T-cell (primary cell): ENCODE results near the gene ZNF428. TPM values are rescaled to one million over a fixed set of nuclear protein-coding genes. Genes with fewer than 3 reads are reported as not detected.

Experiments
- ATAC-seq, 4 experiments: fragments of 200-7000 bp in 3 of 4; fragments of 150-1000 bp in 1 of 4; cut with Tn5 transposase; replicated peaks in 1 of 4; 1 replicate in 3 of 4; 2 replicates in 1 of 4; pipeline ENCODE4 v1.10.0; 2021; ENCODE audit warnings: moderate library complexity in 3 of 4, mild to moderate bottlenecking in 2 of 4, moderate number of reproducible peaks in 1 of 4
- CTCF ChIA-PET, 2 donors: fragments of 300-600 bp; sonication (Branson Sonifier 250); formaldehyde crosslinking; loops; one replicate each; lab custom pipeline; 2022; ENCODE audit warnings: antibody characterized with exemption in 2 of 2; lab: Charles Lee
- POLR2A ChIA-PET, 2 donors: fragments of 300-600 bp; sonication (Branson Sonifier 250); formaldehyde crosslinking; loops; one replicate each; lab custom pipeline; 2022; ENCODE audit warnings: antibody characterized with exemption in 2 of 2; lab: Charles Lee
- DNase-seq, 35 experiments: peaks; one replicate each; pipeline versions ENCODE4 v3.0.0 to v3.0.0-alpha.2; 2013 to 2023
- H3K27ac ChIP-seq: one replicate; pipeline ENCODE4 v1.5.1; 2013; ENCODE audit warnings: low read length
- H3K27me3 ChIP-seq, 2 experiments: replicated peaks in 1 of 2; 1 replicate in 1 of 2; 2 replicates in 1 of 2; pipeline versions ENCODE4 v1.6.1 to v1.7.0; 2013; ENCODE audit warnings: low read length in 1 of 2, mixed read lengths in 1 of 2; ENCODE audit not compliant: control insufficient read depth in 2 of 2, insufficient read depth in 2 of 2; ENCODE audit errors: extremely low read depth in 1 of 2
- H3K36me3 ChIP-seq, 2 donors: 1 replicate in 1 of 2; 2 replicates in 1 of 2; pipeline versions ENCODE4 v1.6.1 to v1.7.0; 2013; ENCODE audit warnings: low read length in 1 of 2; ENCODE audit not compliant: control insufficient read depth in 2 of 2, insufficient read depth in 1 of 2; ENCODE audit errors: extremely low read depth in 1 of 2
- H3K4me1 ChIP-seq, 2 experiments: 1 replicate in 1 of 2; 2 replicates in 1 of 2; pipeline versions ENCODE4 v1.6.1 to v1.7.0; 2013; ENCODE audit warnings: low read length in 2 of 2, mixed read lengths in 1 of 2; ENCODE audit not compliant: insufficient read depth in 2 of 2, control insufficient read depth in 1 of 2; ENCODE audit errors: extremely low read depth in 1 of 2
- H3K4me3 ChIP-seq, 2 donors: 1 replicate in 1 of 2; 2 replicates in 1 of 2; pipeline versions ENCODE4 v1.5.1 to v1.7.0; 2013; ENCODE audit warnings: mild to moderate bottlenecking in 2 of 2, low read length in 1 of 2, moderate library complexity in 1 of 2; ENCODE audit not compliant: control insufficient read depth in 1 of 2; ENCODE audit errors: extremely low read depth in 1 of 2
- H3K9me3 ChIP-seq: 2 replicates; pipeline ENCODE4 v1.7.0; 2013
- H3K27ac Mint-ChIP-seq, 2 donors: one replicate each; pipeline ENCODE4 v1.8.0; 2020 to 2021; ENCODE audit warnings: mild to moderate bottlenecking in 2 of 2, mixed read lengths in 2 of 2
- H3K27me3 Mint-ChIP-seq, 2 donors: one replicate each; pipeline ENCODE4 v1.8.0; 2021 to 2022; ENCODE audit warnings: mixed read lengths in 2 of 2
- H3K36me3 Mint-ChIP-seq: one replicate; pipeline ENCODE4 v1.8.0; 2021; ENCODE audit warnings: mixed read lengths
- H3K4me1 Mint-ChIP-seq, 3 donors: one replicate each; pipeline ENCODE4 v1.8.0; 2020 to 2022; ENCODE audit warnings: mixed read lengths in 3 of 3, mild to moderate bottlenecking in 1 of 3
- H3K4me3 Mint-ChIP-seq, 3 donors: one replicate each; pipeline ENCODE4 v1.8.0; 2020 to 2022; ENCODE audit warnings: mild to moderate bottlenecking in 3 of 3, mixed read lengths in 3 of 3, moderate library complexity in 3 of 3
- H3K9me3 Mint-ChIP-seq, 3 donors: one replicate each; pipeline ENCODE4 v1.8.0; 2020 to 2022; ENCODE audit warnings: mixed read lengths in 3 of 3
- WGBS: methylation state at CpG from one replicate; pipeline ENCODE4 v1.1.5; 2013; ENCODE audit warnings: missing lambda C conversion rate; ENCODE audit not compliant: insufficient coverage; 5-methylcytosine and 5-hydroxymethylcytosine counted together
- total RNA-seq, 35 experiments: library from RNA in 6 of 35; stranded (reverse) in 6 of 35; fragments of 120-200 nt in 1 of 35; gene quantifications; one replicate each; pipeline versions ENCODE4 v1.2.1 to v1.2.4 and lab custom pipeline; 2013 to 2026

ZNF428 gene
- total RNA-seq, 5 donors from 2014 or later (not counting 1 experiment from before 2014, with no cell fraction given), result 28.9 to 35.2 (median 34.5) TPM

DNA sequence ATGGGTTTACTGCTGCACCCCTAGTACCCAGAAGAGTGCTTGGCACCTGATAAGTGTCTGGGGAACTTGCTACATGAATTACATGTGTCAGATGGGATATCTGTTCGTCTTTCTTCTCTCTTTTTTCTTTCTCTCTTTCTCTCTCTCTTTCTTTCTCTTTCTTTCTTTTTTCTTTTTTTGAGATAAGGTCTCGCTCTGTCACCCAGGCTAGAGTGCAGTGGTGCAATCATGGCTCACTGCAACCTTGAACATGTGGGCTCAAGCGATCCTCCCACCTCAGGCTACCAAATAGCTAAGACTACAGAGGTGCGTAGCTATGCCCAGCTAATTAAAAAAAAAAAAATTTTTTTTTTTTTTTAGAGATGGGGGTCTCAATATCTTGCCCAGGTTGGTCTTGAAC is 14.1 kb upstream of the ZNF428 start:
- POLR2A ChIA-PET, result no interaction called here
- WGBS, result no CpG with 5 or more reads among the region's 4 CpGs
- H3K9me3 ChIP-seq, result no peaks in the 10 kb centered on the region
- H3K4me3 Mint-ChIP-seq, result no peak overlapping the region
- no peak overlapping the region for H3K27ac Mint-ChIP-seq
- H3K36me3 ChIP-seq, result no peaks in the 10 kb centered on the region
- no peak overlapping the region for H3K27ac ChIP-seq
- ATAC-seq, result no peak
- H3K4me3 ChIP-seq, result no peak overlapping the region
- H3K27me3 ChIP-seq, result peaks cover 4 to 51% of the 10 kb centered on the region in 2 experiments
- DNase-seq, result no peak
- CTCF ChIA-PET, result no interaction called here
- peaks cover 6 to 28% of the 10 kb centered on the region in 2 donors for H3K27me3 Mint-ChIP-seq
- no peaks in the 10 kb centered on the region for H3K9me3 Mint-ChIP-seq
- no peaks in the 10 kb centered on the region for H3K36me3 Mint-ChIP-seq
- H3K4me1 ChIP-seq, result peaks cover 0 to 7% of the 10 kb centered on the region in 2 experiments
- peaks cover 0 to under 1% (median under 1%) of the 10 kb centered on the region in 3 donors for H3K4me1 Mint-ChIP-seq

GRCh38 chr19:43631491-43631890 is 12.1 kb upstream of the ZNF428 start:
- H3K36me3 Mint-ChIP-seq, result no peaks in the 10 kb centered on the region
- 100% methylated on average over 3 of the region's 5 CpGs for WGBS
- ATAC-seq (no peak), DNase-seq (no peak)
- H3K27me3 Mint-ChIP-seq, result peaks cover 4 to 14% of the 10 kb centered on the region in 2 donors
- Histone ChIP-seq H3K36me3 (no peaks in the 10 kb centered on the region), H3K4me3 (no peak overlapping the region), H3K4me1 (peaks cover 0 to 5% of the 10 kb centered on the region in 2 experiments), H3K27ac (no peak overlapping the region), H3K9me3 (no peaks in the 10 kb centered on the region), H3K27me3 (peaks cover 0 to 46% of the 10 kb centered on the region in 2 experiments)
- H3K4me3 Mint-ChIP-seq, result no peak overlapping the region
- no peaks in the 10 kb centered on the region for H3K9me3 Mint-ChIP-seq
- H3K27ac Mint-ChIP-seq, result no peak overlapping the region
- ChIA-PET POLR2A (no interaction called here), CTCF (no interaction called here)
- peaks cover 0 to 3% (median 0%) of the 10 kb centered on the region in 3 donors for H3K4me1 Mint-ChIP-seq

DNA sequence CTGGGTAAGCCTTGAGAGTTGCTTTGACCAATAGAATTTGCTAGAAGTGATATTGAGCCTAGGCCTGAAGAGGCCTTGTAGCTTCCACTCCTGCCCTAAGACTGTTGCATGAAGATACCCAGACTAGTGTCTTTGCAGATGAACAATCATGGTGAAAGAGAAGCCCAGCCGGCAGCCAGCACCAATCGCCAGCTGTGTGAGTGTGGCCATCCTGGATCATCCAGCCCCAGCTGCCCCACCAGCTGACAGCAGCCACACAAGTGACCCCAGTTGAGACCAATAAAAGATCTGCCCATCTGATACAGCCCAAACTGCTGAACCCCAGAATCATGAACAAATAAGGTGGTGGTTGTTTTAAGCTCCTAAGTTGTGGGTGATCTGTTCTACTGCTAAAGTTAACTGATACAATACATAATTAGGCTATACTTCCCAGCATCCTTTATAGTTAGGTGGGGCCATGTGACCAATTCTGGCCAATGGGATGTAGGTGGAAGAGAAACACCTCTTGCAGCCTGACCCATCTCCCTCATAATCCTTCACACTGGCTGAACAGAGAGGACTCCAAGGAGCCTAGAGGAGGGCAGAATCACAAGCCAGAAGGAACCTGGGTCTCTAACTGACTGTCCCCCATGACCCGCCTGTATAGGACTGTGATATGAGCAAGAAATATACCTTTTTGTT is 9.4 kb upstream of the ZNF428 start:
- peaks cover 4 to 9% of the 10 kb centered on the region in 2 donors for H3K27me3 Mint-ChIP-seq
- DNase-seq, result no peak
- no peak overlapping the region for H3K4me3 Mint-ChIP-seq
- no peaks in the 10 kb centered on the region for H3K9me3 Mint-ChIP-seq
- peaks cover 0 to 16% of the 10 kb centered on the region in 2 experiments for H3K4me1 ChIP-seq
- ChIA-PET CTCF (no interaction called here), POLR2A (no interaction called here)
- H3K27ac Mint-ChIP-seq, result no peak overlapping the region
- no peak for ATAC-seq
- WGBS, result no CpG with 5 or more reads among the region's 3 CpGs
- H3K36me3 Mint-ChIP-seq, result no peaks in the 10 kb centered on the region
- H3K9me3 ChIP-seq, result no peaks in the 10 kb centered on the region
- H3K4me1 Mint-ChIP-seq, result peaks cover 13 to 18% (median 14%) of the 10 kb centered on the region in 3 donors
- peaks cover 0 to 32% of the 10 kb centered on the region in 2 experiments for H3K27me3 ChIP-seq
- no peak overlapping the region for H3K4me3 ChIP-seq
- no peak overlapping the region for H3K27ac ChIP-seq
- no peaks in the 10 kb centered on the region for H3K36me3 ChIP-seq

DNA sequence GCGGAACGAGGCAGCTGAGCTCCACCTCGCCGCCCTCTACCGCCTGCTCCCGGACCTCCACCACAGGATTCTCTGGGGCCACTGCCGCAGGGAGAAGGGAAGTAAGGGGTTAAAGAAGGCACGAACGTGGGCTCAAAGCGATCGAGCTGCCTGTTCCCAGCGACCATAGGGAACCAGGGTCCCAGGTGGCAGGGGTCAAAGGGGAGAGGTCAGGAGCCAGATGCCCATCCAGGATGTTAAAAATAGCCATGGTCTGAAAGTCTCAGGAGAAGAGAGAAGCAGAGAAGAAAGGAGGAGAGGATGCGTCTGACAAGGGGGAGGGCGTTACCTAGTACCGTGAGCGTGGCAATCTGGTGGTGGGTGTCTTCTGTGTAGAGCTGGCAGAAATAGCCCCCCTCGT is 7.4 kb upstream of the ZNF428 start:
- no peaks in the 10 kb centered on the region for H3K9me3 ChIP-seq
- peaks cover 0 to 24% of the 10 kb centered on the region in 2 experiments for H3K27me3 ChIP-seq
- no peak overlapping the region for H3K4me3 Mint-ChIP-seq
- H3K4me1 Mint-ChIP-seq, result peaks cover 14 to 18% (median 14%) of the 10 kb centered on the region in 3 donors
- H3K9me3 Mint-ChIP-seq, result no peaks in the 10 kb centered on the region
- ChIA-PET POLR2A (no interaction called here), CTCF (interaction anchor here in 1 of 2 donors (0.5 kb wide), 1 partner anchor 43 kb away, joined by 4 read pairs; the partner anchor contains the start of gene PLAUR)
- H3K27me3 Mint-ChIP-seq, result peaks cover under 1 to 4% of the 10 kb centered on the region in 2 donors
- DNase-seq (no peak), ATAC-seq (no peak)
- H3K27ac ChIP-seq, result no peak overlapping the region
- 35% methylated on average over 9 of the region's 17 CpGs for WGBS
- no peaks in the 10 kb centered on the region for H3K36me3 ChIP-seq
- no peak overlapping the region for H3K4me3 ChIP-seq
- H3K36me3 Mint-ChIP-seq, result no peaks in the 10 kb centered on the region
- no peak overlapping the region for H3K27ac Mint-ChIP-seq
- H3K4me1 ChIP-seq, result peaks cover 0 to 16% of the 10 kb centered on the region in 2 experiments

DNA sequence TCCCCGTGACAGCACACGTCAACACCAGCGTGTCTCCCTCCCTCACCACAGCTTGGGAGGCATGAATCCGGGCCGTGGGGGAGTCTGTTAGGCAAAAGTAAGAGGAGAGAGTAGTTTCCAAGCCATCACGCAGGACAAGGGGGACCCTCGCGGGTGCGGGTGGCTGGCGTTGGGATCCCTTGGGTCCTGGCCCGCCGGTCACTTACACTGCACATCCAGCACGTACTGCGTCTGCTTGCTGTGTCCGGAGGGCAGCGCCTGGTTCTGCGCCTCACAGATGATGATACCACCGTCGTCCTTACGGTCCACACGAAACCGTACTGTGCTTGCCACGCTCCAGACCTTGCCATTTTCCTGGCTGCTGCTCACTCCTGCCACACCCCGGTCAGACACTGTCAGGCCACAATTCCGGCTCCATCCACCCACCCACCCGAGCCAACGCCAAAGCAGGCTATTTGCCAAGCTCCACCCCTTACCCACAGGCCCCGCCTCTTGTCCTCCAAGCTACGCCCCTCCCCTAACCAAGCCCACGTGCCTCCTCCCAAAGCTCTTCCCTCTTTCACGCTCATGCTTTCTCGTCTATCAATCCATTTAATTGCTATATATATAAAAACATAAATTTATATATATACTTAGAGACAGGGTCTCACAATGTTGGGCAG is 6.6 kb upstream of the ZNF428 start:
- H3K27me3 Mint-ChIP-seq, result peaks cover 0 to 4% of the 10 kb centered on the region in 2 donors
- peaks cover 16 to 21% (median 18%) of the 10 kb centered on the region in 3 donors for H3K4me1 Mint-ChIP-seq
- ChIA-PET POLR2A (no interaction called here), CTCF (interaction anchor here in 1 of 2 donors (0.5 kb wide), 1 partner anchor 44 kb away, joined by 4 read pairs; the partner anchor contains the start of gene PLAUR)
- H3K36me3 Mint-ChIP-seq, result no peaks in the 10 kb centered on the region
- peaks cover 0 to 24% of the 10 kb centered on the region in 2 experiments for H3K27me3 ChIP-seq
- ATAC-seq (no peak), DNase-seq (peak in 1 of 35 experiments; percentile 31)
- WGBS, result 80% methylated on average over 22 of the region's 32 CpGs
- H3K27ac Mint-ChIP-seq, result peak overlapping the region in 1 of 2 donors; percentile 15
- H3K4me3 Mint-ChIP-seq, result no peak overlapping the region
- H3K36me3 ChIP-seq, result no peaks in the 10 kb centered on the region
- no peaks in the 10 kb centered on the region for H3K9me3 Mint-ChIP-seq
- no peak overlapping the region for H3K27ac ChIP-seq
- H3K9me3 ChIP-seq, result no peaks in the 10 kb centered on the region
- H3K4me1 ChIP-seq, result peaks cover 0 to 16% of the 10 kb centered on the region in 2 experiments
- no peak overlapping the region for H3K4me3 ChIP-seq

DNA sequence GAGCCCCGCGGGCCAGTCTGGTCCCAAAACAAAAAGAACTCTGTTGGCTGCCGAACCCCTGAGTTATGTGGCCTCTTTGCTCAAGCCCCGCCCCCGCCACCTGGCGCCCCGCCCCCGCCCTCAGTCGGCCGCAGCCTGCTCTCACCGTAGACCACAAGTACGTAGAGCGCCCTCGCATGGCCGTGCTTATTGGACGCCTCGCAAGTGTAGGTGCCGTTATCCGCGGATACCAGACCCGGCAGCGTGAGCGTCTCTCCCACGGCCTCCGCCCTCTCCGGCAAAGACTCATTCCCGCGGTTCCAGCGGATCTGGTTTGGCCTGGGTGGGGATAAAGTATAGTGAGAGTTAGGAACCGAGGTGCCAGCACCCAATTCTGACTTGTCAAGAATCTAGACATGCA is 5.5 kb upstream of the ZNF428 start:
- POLR2A ChIA-PET, result no interaction called here
- peaks cover 0 to 4% of the 10 kb centered on the region in 2 donors for H3K27me3 Mint-ChIP-seq
- H3K9me3 ChIP-seq, result no peaks in the 10 kb centered on the region
- no peak overlapping the region for H3K27ac ChIP-seq
- H3K27me3 ChIP-seq, result peaks cover 0 to 24% of the 10 kb centered on the region in 2 experiments
- peak overlapping the region in 1 of 3 donors; percentile 32 for H3K4me3 Mint-ChIP-seq
- H3K4me1 Mint-ChIP-seq, result peaks cover 25 to 32% (median 29%) of the 10 kb centered on the region in 3 donors
- peaks cover 2 to 26% of the 10 kb centered on the region in 2 experiments for H3K4me1 ChIP-seq
- 5% methylated on average over 17 of the region's 30 CpGs for WGBS
- ATAC-seq (peak; percentile 72 to 85 (median 76)), DNase-seq (peak; percentile 65 to 92 (median 85))
- CTCF ChIA-PET, result no interaction called here
- H3K36me3 ChIP-seq, result no peaks in the 10 kb centered on the region
- no peak overlapping the region for H3K27ac Mint-ChIP-seq
- no peaks in the 10 kb centered on the region for H3K9me3 Mint-ChIP-seq
- peak overlapping the region in 1 of 2 donors; percentile 20 for H3K4me3 ChIP-seq
- no peaks in the 10 kb centered on the region for H3K36me3 Mint-ChIP-seq
